GM19328 (cell line): Measurements from ENCODE around the gene PEX11B.

Experiments used
- ATAC-seq: cut with Tn5 transposase; IDR thresholded peaks from one replicate; pipeline ENCODE4 v1.9.1; 2021; ENCODE audit warnings: mild to moderate bottlenecking, moderate library complexity; ENCODE audit not compliant: unreplicated experiment

The PEX11B gene

DNA sequence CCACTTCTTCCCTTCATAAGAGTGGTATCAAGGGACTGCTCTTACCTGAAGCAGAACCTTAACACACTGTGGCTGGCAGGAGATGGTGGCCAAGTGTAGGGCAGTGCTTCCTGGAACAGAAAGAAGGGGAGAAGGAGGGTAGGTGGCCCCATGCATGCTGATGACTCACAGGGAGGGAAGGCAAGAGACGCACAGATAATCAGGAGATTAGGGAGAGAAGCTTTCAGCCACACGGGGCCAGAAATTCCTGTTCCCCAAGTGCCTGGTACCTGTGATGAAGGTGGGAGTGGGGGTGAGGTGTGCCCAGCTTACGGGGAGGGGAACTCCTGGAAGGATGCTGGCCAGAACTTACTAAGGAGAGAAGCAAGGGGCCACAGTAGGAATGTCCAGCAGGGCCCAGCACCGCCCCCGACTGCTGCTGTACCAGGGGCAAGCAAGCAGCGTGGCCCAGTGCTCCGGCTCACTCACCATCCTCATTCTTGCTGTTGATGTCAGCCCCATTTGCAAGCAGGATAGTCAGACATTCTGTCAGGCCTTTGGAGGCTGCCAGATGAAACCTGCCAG is 40.5 kb downstream of the PEX11B start:
- ATAC-seq: no peak

- no peak for ATAC-seq
These were observed 43.9 kb downstream of the PEX11B start for GRCh38 chr1:145874646-145875045.

- ATAC-seq: no peak
These were observed 46.3 kb downstream of the PEX11B start for GRCh38 chr1:145871994-145872924.

- no peak for ATAC-seq
These were observed 50.3 kb downstream of the PEX11B start for GRCh38 chr1:145868232-145868631.

DNA sequence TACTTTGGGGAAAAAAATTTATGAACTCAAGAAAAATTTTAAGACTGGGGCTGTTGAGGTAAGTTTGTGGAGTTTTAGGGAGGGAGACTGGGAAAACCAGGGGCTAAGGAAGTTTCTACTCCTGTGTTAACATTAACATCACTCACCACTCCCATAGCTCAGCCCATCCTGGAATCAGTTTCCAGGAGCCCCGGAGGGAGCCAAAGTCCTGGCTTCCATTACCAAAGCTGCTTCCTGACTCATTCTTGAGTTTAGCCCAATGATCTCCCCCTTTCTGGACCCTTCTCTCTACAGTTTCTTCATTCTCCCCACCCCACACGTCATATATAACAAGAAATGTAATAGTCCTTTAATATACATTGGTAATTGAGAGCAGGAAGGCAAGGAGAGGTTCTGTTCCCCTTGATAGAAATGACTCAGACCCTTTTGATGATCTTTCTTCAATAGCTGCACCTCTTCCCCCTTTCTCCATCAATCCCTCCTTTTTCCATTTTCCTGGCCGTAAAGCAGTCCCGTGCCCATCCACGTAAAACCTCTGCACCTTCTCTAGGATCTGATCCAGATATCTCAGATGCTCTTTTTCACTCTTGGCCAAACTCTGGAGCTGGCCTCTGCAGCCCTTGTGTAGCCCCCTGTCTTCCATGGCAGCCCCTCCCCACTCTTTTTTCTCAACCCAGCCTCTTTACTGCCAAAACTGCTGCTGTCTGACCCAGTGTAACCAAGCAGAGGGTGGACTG is 55.1 kb downstream of the PEX11B start:
- no peak for ATAC-seq
